SK-N-SH (cell line): ENCODE data around the gene MFAP3L. TPM values are rescaled to one million over a fixed set of nuclear protein-coding genes. Genes with fewer than 3 reads are reported as not detected.
A peak's percentile ranks its signal among the peaks of the same experiment; 100 is the strongest.

Experiments
- CTCF ChIA-PET: fragments of 300-600, 350-600 bp; formaldehyde crosslinking; extraction: SDS; loops from one replicate; lab custom pipeline; 2021; lab: Yijun Ruan, JAX
- POLR2A ChIA-PET: fragments of 350-600 bp; sonication (Branson Sonifier 250); formaldehyde crosslinking; extraction: SDS; loops from one replicate; lab custom pipeline; 2020; ENCODE audit warnings: antibody characterized with exemption, inconsistent platforms; lab: Yijun Ruan, JAX
- DNase-seq: peaks from one replicate; pipeline ENCODE4 v3.0.0; 2012
- H2AFZ ChIP-seq: fragments of 200-600 bp; sonication (generic); 2 replicates; pipeline ENCODE4 v1.8.1; 2016; ENCODE audit warnings: antibody characterized with exemption, mild to moderate bottlenecking, low read depth
- H3F3A ChIP-seq: fragments of 200-600 bp; sonication (generic); replicated peaks from 2 replicates; pipeline ENCODE3; 2016; ENCODE audit warnings: antibody characterized with exemption, mild to moderate bottlenecking; ENCODE audit not compliant: insufficient read depth
- H3K27ac ChIP-seq, 2 experiments: fragments of 200-500 bp in 1 of 2; fragments of 200-600 bp in 1 of 2; sonication (Bioruptor generic) in 1 of 2; sonication (generic), shearing (Covaris generic) in 1 of 2; 2 replicates each; pipeline versions ENCODE4 v1.5.1 to v1.6.1; 2014 to 2016; ENCODE audit warnings: low read depth in 2 of 2, inconsistent platforms in 1 of 2, low read length in 1 of 2, mild to moderate bottlenecking in 1 of 2, mixed read lengths in 1 of 2
- H3K27me3 ChIP-seq: fragments of 200-600 bp; sonication (generic), shearing (Covaris generic); 2 replicates; pipeline ENCODE4 v1.6.1; 2016; ENCODE audit warnings: mixed run types; ENCODE audit not compliant: insufficient read depth
- H3K36me3 ChIP-seq, 2 experiments: fragments of 200-500 bp in 1 of 2; fragments of 200-600 bp in 1 of 2; sonication (Bioruptor generic) in 1 of 2; sonication (generic) in 1 of 2; replicated peaks in 1 of 2; 2 replicates each; pipeline versions ENCODE3 to v1.5.1; 2014 to 2016; ENCODE audit warnings: low read length in 1 of 2, mild to moderate bottlenecking in 1 of 2; ENCODE audit not compliant: insufficient read depth in 2 of 2, control insufficient read depth in 1 of 2
- H3K4me1 ChIP-seq, 2 experiments: fragments of 200-500 bp in 1 of 2; fragments of 200-600 bp in 1 of 2; sonication (Bioruptor generic) in 1 of 2; sonication (generic), shearing (Covaris generic) in 1 of 2; 2 replicates each; pipeline versions ENCODE4 v1.5.1 to v1.6.1; 2014 to 2016; ENCODE audit warnings: low read depth in 1 of 2, low read length in 1 of 2, mixed run types in 1 of 2; ENCODE audit not compliant: insufficient read depth in 2 of 2, control insufficient read depth in 1 of 2
- H3K4me2 ChIP-seq: fragments of 200-600 bp; sonication (generic), shearing (Covaris generic); 2 replicates; pipeline ENCODE4 v1.6.1; 2017; ENCODE audit warnings: mixed run types
- H3K4me3 ChIP-seq, 2 experiments: fragments of 200-500 bp in 1 of 2; fragments of 200-600 bp in 1 of 2; sonication (Bioruptor generic) in 1 of 2; sonication (generic), shearing (Covaris generic) in 1 of 2; 2 replicates each; pipeline versions ENCODE4 v1.5.1 to v1.8.1; 2014 to 2016; ENCODE audit warnings: low read depth in 2 of 2, inconsistent platforms in 1 of 2, low read length in 1 of 2, mild to moderate bottlenecking in 1 of 2, mixed read lengths in 1 of 2, moderate library complexity in 1 of 2
- H3K79me2 ChIP-seq: fragments of 200-600 bp; sonication (generic); 2 replicates; pipeline ENCODE4 v1.8.1; 2017; ENCODE audit warnings: mild to moderate bottlenecking; ENCODE audit not compliant: insufficient read depth
- H3K9ac ChIP-seq: fragments of 200-600 bp; sonication (generic); 2 replicates; pipeline ENCODE4 v1.6.1; 2017; ENCODE audit warnings: mixed run types
- H3K9me2 ChIP-seq: fragments of 200-600 bp; sonication (generic); 2 replicates; pipeline ENCODE4 v1.6.1; 2017; ENCODE audit warnings: mixed run types
- H3K9me3 ChIP-seq: fragments of 200-600 bp; sonication (generic); 2 replicates; pipeline ENCODE4 v1.6.1; 2017; ENCODE audit warnings: mixed run types, mild to moderate bottlenecking, moderate library complexity
- H4K20me1 ChIP-seq: fragments of 200-600 bp; sonication (generic); 2 replicates; pipeline ENCODE4 v1.6.1; 2017; ENCODE audit warnings: mild to moderate bottlenecking, mixed run types; ENCODE audit not compliant: insufficient read depth
- CHD2 ChIP-seq: fragments of 150-350 bp; IDR thresholded peaks from 2 replicates; pipeline ENCODE4 v1.6.1; 2018; ENCODE audit warnings: low read length; ENCODE audit not compliant: partially characterized antibody
- ELF1 ChIP-seq: IDR thresholded peaks from 2 replicates; pipeline ENCODE4 v1.4.0; 2012
- EZH2phosphoT487 ChIP-seq: fragments of 200-600 bp; sonication (generic); IDR thresholded peaks from 2 replicates; pipeline ENCODE4 v1.6.1; 2017; ENCODE audit warnings: low read depth, mixed run types, mild to moderate bottlenecking, antibody characterized with exemption, moderate library complexity, borderline replicate concordance
- FOSL2 ChIP-seq: IDR thresholded peaks from 2 replicates; pipeline ENCODE4 v1.4.0; 2012; ENCODE audit warnings: low read depth, mild to moderate bottlenecking, moderate library complexity, borderline replicate concordance
- GABPA ChIP-seq: IDR thresholded peaks from 2 replicates; pipeline ENCODE4 v1.4.0; 2012; ENCODE audit warnings: low read depth, mild to moderate bottlenecking
- JUND ChIP-seq: IDR thresholded peaks from 2 replicates; pipeline ENCODE4 v1.4.0; 2012
- MEF2A ChIP-seq: IDR thresholded peaks from 2 replicates; pipeline ENCODE4 v1.4.0; 2012; ENCODE audit warnings: low read depth, borderline replicate concordance
- POLR2AphosphoS5 ChIP-seq: IDR thresholded peaks from 2 replicates; pipeline ENCODE4 v1.6.1; 2012; ENCODE audit warnings: low read depth, low read length
- RXRA ChIP-seq: IDR thresholded peaks from 2 replicates; pipeline ENCODE4 v1.4.0; 2012; ENCODE audit warnings: low read depth, mild to moderate bottlenecking, borderline replicate concordance
- SIN3A ChIP-seq: IDR thresholded peaks from 2 replicates; pipeline ENCODE4 v1.6.1; 2012; ENCODE audit warnings: low read depth, mild to moderate bottlenecking, low read length, moderate library complexity, borderline replicate concordance
- TAF1 ChIP-seq: IDR thresholded peaks from 2 replicates; pipeline ENCODE4 v1.6.1; 2012; ENCODE audit warnings: low read depth, mild to moderate bottlenecking, low read length, moderate library complexity, borderline replicate concordance
- TCF12 ChIP-seq: IDR thresholded peaks from 2 replicates; pipeline ENCODE4 v1.4.0; 2012
- TEAD4 ChIP-seq: IDR thresholded peaks from 2 replicates; pipeline ENCODE4 v1.4.0; 2012; ENCODE audit warnings: mild to moderate bottlenecking, borderline replicate concordance; ENCODE audit not compliant: insufficient read depth
- WGBS: methylation state at CpG from one replicate; pipeline ENCODE4 v1.1.6; 2017; ENCODE audit warnings: low lambda C conversion rate; 5-methylcytosine and 5-hydroxymethylcytosine counted together
- polyA plus RNA-seq, 3 experiments: library from polyadenylated mRNA; depleted of rRNA; stranded (reverse); fragments of >200 nt; gene quantifications; 2 replicates each; pipeline ENCODE4 v1.2.3, GENCODE V29; 2012
- TF ChIP-seq, protein P1 (sequence below): fragments of 150-350 bp; IDR thresholded peaks from 2 replicates; pipeline ENCODE4 v1.6.1; 2016; ENCODE audit warnings: mild to moderate bottlenecking, low read depth, low read length
- TF ChIP-seq, protein P2 (sequence below): fragments of 150-350 bp; IDR thresholded peaks from 2 replicates; pipeline ENCODE4 v1.6.1; 2017; ENCODE audit warnings: antibody characterized with exemption, low read length, low read depth, borderline replicate concordance

The MFAP3L gene
- polyA plus RNA-seq, 1 of the 3 experiments (the other 2 are of a cell fraction), result 5.4 TPM

DNA sequence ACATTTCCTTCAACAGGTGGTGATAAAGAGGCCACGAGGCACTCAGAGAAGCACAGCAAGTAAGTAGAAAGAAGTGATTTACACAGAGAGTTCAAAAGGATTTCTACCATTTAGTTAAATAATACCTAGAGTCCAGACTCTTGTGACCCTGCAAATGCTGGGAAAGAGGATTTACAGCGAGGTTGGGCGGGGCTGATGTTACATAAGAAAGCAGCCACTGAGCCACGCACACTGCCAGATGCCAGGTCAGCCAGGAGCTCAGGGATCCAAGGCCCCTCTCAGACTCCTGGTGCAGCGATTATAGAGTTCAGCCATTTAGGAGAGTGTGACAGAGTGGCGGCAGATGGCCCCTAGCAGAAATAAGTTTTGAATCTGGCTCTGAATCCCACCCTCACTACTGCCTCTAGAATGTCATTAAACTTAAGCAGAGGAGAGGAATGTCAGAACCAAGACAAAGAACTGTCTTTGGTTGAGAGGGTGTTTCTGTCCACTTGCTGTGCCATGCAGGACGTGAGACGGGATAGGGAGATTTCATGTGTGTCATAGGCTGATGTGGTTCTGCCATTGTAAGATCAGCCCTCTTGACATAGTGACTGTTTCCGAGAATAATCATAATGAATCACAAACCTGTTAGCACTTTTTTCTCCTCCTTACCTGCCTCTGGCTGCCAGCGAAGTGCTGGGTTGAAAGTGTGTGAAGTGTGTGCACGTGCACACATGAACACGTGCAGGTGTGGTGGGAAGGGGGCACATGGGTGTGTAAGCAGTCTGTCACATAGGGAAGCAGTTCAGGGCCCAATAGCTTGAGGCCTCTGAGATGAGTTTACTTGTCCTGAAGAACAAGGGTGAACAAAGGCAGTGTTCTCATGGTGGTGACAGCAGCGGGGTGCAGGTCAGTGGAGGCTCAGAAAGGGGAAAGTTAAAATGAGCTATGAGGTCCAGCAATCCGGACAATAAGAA is 50.1 kb downstream of the MFAP3L start:
- DNase-seq, result no peak
- 86% methylated on average over 14 of the region's 14 CpGs for WGBS
- Histone ChIP-seq H3F3A (peaks cover 17% of the 10 kb centered on the region), H3K27ac (peak overlapping the region in 1 of 2 experiments; percentile 59; a peak in 2 of 4 replicates), H4K20me1 (no peaks in the 10 kb centered on the region), H3K79me2 (no peaks in the 10 kb centered on the region), H3K27me3 (no peaks in the 10 kb centered on the region), H3K9me3 (no peaks in the 10 kb centered on the region), H3K4me2 (peak overlapping the region; percentile 26), H3K36me3 (no peaks in the 10 kb centered on the region), H3K4me3 (no peak overlapping the region), H3K4me1 (peaks cover 0 to 16% of the 10 kb centered on the region in 2 experiments; a peak in 2 of 4 replicates), H3K9me2 (no peaks in the 10 kb centered on the region), H2AFZ (peak overlapping the region; percentile 26; the same call in 1 of the 2 replicates), H3K9ac (0 out of 2 replicates have a peak overlapping the region, but pooled peaks have one; percentile 8)
- ChIA-PET POLR2A (no interaction called here), CTCF (no interaction called here)
- TF ChIP-seq MEF2A (no peak), SIN3A (no peak), POLR2AphosphoS5 (no peak), TEAD4 (no peak), EZH2phosphoT487 (no peak), JUND (no peak), GABPA (no peak), RXRA (no peak), CHD2 (no peak), ELF1 (no peak), TCF12 (no peak)
- TF ChIP-seq, protein P1, sequence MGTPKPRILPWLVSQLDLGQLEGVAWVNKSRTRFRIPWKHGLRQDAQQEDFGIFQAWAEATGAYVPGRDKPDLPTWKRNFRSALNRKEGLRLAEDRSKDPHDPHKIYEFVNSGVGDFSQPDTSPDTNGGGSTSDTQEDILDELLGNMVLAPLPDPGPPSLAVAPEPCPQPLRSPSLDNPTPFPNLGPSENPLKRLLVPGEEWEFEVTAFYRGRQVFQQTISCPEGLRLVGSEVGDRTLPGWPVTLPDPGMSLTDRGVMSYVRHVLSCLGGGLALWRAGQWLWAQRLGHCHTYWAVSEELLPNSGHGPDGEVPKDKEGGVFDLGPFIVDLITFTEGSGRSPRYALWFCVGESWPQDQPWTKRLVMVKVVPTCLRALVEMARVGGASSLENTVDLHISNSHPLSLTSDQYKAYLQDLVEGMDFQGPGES, result no peak
- TF ChIP-seq, protein P2, sequence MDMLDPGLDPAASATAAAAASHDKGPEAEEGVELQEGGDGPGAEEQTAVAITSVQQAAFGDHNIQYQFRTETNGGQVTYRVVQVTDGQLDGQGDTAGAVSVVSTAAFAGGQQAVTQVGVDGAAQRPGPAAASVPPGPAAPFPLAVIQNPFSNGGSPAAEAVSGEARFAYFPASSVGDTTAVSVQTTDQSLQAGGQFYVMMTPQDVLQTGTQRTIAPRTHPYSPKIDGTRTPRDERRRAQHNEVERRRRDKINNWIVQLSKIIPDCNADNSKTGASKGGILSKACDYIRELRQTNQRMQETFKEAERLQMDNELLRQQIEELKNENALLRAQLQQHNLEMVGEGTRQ, result no peak
- TF ChIP-seq, all 33 proteins: peak for 0

DNA sequence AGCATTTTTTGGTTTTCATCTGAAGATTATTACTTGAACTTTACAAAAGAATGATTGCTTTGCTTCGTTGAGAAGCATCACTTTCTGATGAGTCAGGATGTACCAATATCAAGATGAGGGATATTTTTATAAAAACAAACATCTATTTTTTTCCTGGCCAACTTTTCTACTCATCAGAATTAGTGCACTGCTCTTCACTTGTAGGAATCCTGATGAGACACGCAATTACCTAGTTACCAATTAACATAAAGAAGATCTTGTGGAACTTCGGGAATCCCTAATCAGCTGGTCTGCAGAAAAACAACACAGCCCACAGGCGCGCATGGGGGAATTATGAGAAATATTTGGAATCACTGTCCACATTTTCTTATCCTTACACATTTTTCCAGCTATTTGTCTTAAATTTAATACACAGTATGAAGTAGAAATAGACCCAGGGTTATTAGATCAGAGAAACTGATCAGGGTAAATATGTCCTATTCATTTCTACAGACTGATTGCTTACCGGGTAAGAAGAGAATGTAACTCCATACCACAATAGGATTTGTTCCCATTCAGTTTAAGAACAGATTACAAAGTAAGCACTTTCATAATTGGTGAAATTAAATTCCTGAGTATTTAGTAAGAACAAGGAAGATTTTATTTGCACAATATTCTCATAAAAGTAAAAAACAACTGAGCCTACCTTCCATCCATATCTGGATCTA is 50.9 kb downstream of the MFAP3L start:
- peaks cover 24% of the 10 kb centered on the region for H3F3A ChIP-seq
- DNase-seq, result no peak
- peak overlapping the region; percentile 49; the same call in 1 of the 2 replicates for H2AFZ ChIP-seq
- H3K27ac ChIP-seq, result peak overlapping the region in 1 of 2 experiments; percentile 59; a peak in 2 of 4 replicates
- no peaks in the 10 kb centered on the region for H3K27me3 ChIP-seq
- no peaks in the 10 kb centered on the region for H4K20me1 ChIP-seq
- H3K9me2 ChIP-seq, result no peaks in the 10 kb centered on the region
- 0 out of 2 replicates have a peak overlapping the region, but pooled peaks have one; percentile 8 for H3K9ac ChIP-seq
- no peaks in the 10 kb centered on the region for H3K36me3 ChIP-seq
- H3K79me2 ChIP-seq, result no peaks in the 10 kb centered on the region
- ChIA-PET POLR2A (no interaction called here), CTCF (no interaction called here)
- peak; percentile 16; the same call in 1 of the 2 replicates for TF ChIP-seq FOSL2
- TF ChIP-seq TAF1, result no peak
- TF ChIP-seq, protein P2, result no peak
- no peak overlapping the region for H3K4me3 ChIP-seq
- H3K4me2 ChIP-seq, result peak overlapping the region; percentile 26
- WGBS, result 60% methylated on average over 6 of the region's 6 CpGs
- H3K9me3 ChIP-seq, result no peaks in the 10 kb centered on the region
- peaks cover 0 to 19% of the 10 kb centered on the region in 2 experiments; a peak in 2 of 4 replicates for H3K4me1 ChIP-seq
